Measurements from ENCODE around the gene PTPRU.

The PTPRU gene

GRCh38 chr1:29279951-29280391, 43.6 kb downstream of the PTPRU start:
- no peak for DNase-seq (ENCODE audit: low spot score)
- in situ Hi-C loops (cut with MboI; ENCODE audit: low sequenced_read_pairs, unreplicated experiment), result no loop called here
- TF ChIP-seq CTCF (IDR thresholded peaks at IDR 0.05; ENCODE audit: borderline replicate concordance, control extremely low read depth, extremely low read depth, insufficient read depth, missing control alignments), result no peak

- in situ Hi-C loops (cut with MboI; ENCODE audit: low sequenced_read_pairs, unreplicated experiment), result no loop called here
- no peak for TF ChIP-seq CTCF (IDR thresholded peaks at IDR 0.05; ENCODE audit: borderline replicate concordance, control extremely low read depth, extremely low read depth, insufficient read depth, missing control alignments)
- no peak for DNase-seq (ENCODE audit: low spot score)
Observed at GRCh38 chr1:29280409-29281131, 44.2 kb downstream of the PTPRU start.

- DNase-seq (ENCODE audit: low spot score), result no peak
- in situ Hi-C loops (cut with MboI; ENCODE audit: low sequenced_read_pairs, unreplicated experiment), result no loop called here
- no peak for TF ChIP-seq CTCF (IDR thresholded peaks at IDR 0.05; ENCODE audit: borderline replicate concordance, control extremely low read depth, extremely low read depth, insufficient read depth, missing control alignments)
Observed at GRCh38 chr1:29281571-29281970, 45.2 kb downstream of the PTPRU start.

GRCh38 chr1:29282135-29282923, 46.0 kb downstream of the PTPRU start:
- no peak for DNase-seq (ENCODE audit: low spot score)
- in situ Hi-C loops (cut with MboI; ENCODE audit: low sequenced_read_pairs, unreplicated experiment), result no loop called here
- no peak for TF ChIP-seq CTCF (IDR thresholded peaks at IDR 0.05; ENCODE audit: borderline replicate concordance, control extremely low read depth, extremely low read depth, insufficient read depth, missing control alignments)

- no peak for TF ChIP-seq CTCF (IDR thresholded peaks at IDR 0.05; ENCODE audit: borderline replicate concordance, control extremely low read depth, extremely low read depth, insufficient read depth, missing control alignments)
- in situ Hi-C loops (cut with MboI; ENCODE audit: low sequenced_read_pairs, unreplicated experiment), result no loop called here
- peak; percentile 73 for DNase-seq (ENCODE audit: low spot score)
Observed at GRCh38 chr1:29282924-29283803, 46.8 kb downstream of the PTPRU start.

GRCh38 chr1:29283804-29284195, 47.5 kb downstream of the PTPRU start:
- TF ChIP-seq CTCF (IDR thresholded peaks at IDR 0.05; ENCODE audit: borderline replicate concordance, control extremely low read depth, extremely low read depth, insufficient read depth, missing control alignments), result no peak
- DNase-seq (ENCODE audit: low spot score), result no peak

More at GRCh38 chr1:29283804-29284195, 47.5 kb downstream of the PTPRU start:
- in situ Hi-C loops (cut with MboI; ENCODE audit: low sequenced_read_pairs, unreplicated experiment), result no loop called here
